Ectodermal cell (in vitro differentiated cells): ENCODE results near the gene SEC14L6.

Experiments used
- H3K27ac ChIP-seq: 2 replicates; pipeline ENCODE4 v1.7.0; 2013; ENCODE audit warnings: mild to moderate bottlenecking, low read depth, low read length; ENCODE audit not compliant: insufficient read depth, poor library complexity, severe bottlenecking
- H3K27me3 ChIP-seq: 2 replicates; pipeline ENCODE4 v1.7.0; 2013; ENCODE audit warnings: mild to moderate bottlenecking, low read length; ENCODE audit not compliant: insufficient read depth, control insufficient read depth, poor library complexity, severe bottlenecking
- H3K36me3 ChIP-seq: one replicate; pipeline ENCODE4 v1.7.0; 2013; ENCODE audit warnings: low read length; ENCODE audit not compliant: control insufficient read depth, insufficient read depth
- H3K4me1 ChIP-seq: one replicate; pipeline ENCODE4 v1.7.0; 2013; ENCODE audit warnings: low read length; ENCODE audit not compliant: control insufficient read depth, insufficient read depth
- H3K4me3 ChIP-seq: 2 replicates; pipeline ENCODE4 v1.7.0; 2013; ENCODE audit warnings: low read depth, low read length, control low read depth; ENCODE audit not compliant: insufficient read depth
- H3K9me3 ChIP-seq: 2 replicates; pipeline ENCODE4 v1.7.0; 2013; ENCODE audit warnings: mild to moderate bottlenecking, low read length, moderate library complexity; ENCODE audit not compliant: control insufficient read depth
- WGBS, 2 experiments: methylation state at CpG; one replicate each; pipeline ENCODE4 v1.1.7; 2013; ENCODE audit warnings: missing lambda C conversion rate in 2 of 2; 5-methylcytosine and 5-hydroxymethylcytosine counted together

SEC14L6 gene

DNA sequence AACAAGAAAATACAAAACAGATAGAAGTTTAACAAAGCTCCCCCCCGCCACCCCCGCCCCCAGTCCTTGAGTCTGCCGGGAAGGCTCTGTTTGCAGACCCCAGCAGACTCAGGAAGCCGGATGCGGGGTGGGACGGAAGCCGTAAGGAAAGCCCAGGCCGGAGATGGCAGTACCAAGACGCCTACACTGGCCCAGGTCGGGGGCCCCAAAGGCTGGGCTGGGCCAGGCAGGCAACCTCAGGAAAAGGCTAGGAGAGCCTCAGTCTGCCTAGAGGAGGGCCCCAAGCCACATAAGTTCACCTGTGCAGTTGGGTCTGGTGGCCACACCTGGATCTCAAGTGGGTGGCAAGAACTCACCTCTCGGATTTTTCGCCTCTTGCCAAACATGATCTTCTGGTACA is 31.9 kb upstream of the SEC14L6 start:
- Histone ChIP-seq H3K27ac (no peak overlapping the region), H3K4me1 (peaks cover 11% of the 10 kb centered on the region), H3K4me3 (no peak overlapping the region), H3K27me3 (no peaks in the 10 kb centered on the region), H3K9me3 (no peaks in the 10 kb centered on the region), H3K36me3 (peaks cover 37% of the 10 kb centered on the region)
- WGBS, 2 experiments = 95 to 97% methylated on average over 12 of the region's 12 CpGs

DNA sequence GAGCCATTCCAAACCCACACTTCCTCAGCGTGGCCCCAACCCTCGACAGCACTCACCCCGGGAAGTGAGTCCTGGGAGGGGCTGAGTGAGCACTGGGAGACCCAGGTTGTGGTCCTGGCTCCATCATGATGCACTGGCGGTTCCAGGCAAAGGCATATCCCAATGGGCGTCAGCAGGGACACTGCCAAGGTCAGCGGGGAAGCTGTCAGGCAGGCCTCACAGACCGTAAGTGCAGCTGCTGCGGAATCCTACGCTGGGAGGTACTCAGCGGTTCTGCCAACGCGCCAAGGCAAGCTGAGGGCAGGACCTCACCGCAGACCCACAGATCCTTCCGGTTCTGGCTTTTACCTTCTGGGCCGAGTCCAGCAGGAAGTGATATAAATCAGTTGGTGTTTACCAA is 29.3 kb upstream of the SEC14L6 start:
- H3K27me3 ChIP-seq = no peaks in the 10 kb centered on the region
- no peak overlapping the region for H3K27ac ChIP-seq
- H3K36me3 ChIP-seq = peaks cover 24% of the 10 kb centered on the region
- WGBS, 2 experiments = 94% methylated on average over 15 of the region's 15 CpGs
- peaks cover 13% of the 10 kb centered on the region for H3K4me1 ChIP-seq
- H3K4me3 ChIP-seq = no peak overlapping the region
- H3K9me3 ChIP-seq = no peaks in the 10 kb centered on the region

DNA sequence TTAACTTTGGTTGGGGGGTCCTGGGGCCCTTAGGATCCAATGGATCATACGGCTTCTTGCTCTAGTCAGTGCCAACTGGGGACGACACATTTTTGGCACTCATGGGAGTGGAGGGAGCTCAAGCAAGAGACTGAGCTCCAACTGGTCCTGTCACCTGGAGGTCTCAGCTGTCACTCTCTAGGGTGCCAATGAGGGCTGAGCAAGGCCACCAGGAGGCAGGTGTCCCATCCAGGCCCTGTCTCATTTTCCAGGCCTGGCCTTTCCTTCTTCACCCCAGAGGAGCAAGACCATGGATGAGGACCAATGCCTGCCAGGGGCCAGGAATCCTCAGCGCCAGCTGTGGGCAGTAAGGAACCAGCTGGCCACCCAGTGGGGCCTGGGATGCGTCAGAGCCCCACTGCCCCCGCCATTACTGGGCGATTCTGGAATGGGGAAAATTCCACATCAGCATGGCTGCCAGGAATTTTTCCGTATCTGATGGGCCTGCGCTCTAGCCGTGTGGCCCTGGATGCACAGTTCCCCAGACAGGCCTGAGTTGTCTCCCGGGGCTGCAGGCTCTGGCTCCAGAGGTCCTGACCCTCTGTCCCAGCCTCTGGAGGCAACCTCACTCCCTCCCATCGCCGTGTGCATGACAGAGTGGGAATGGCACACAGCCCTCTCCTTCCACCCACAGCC is 28.6 kb upstream of the SEC14L6 start:
- peak overlapping the region; percentile 35 for H3K4me3 ChIP-seq
- 86 to 87% methylated on average over 12 of the region's 12 CpGs for WGBS, 2 experiments
- H3K4me1 ChIP-seq = peaks cover 13% of the 10 kb centered on the region
- H3K27ac ChIP-seq = no peak overlapping the region
- H3K27me3 ChIP-seq = no peaks in the 10 kb centered on the region
- no peaks in the 10 kb centered on the region for H3K9me3 ChIP-seq
- peaks cover 18% of the 10 kb centered on the region for H3K36me3 ChIP-seq

DNA sequence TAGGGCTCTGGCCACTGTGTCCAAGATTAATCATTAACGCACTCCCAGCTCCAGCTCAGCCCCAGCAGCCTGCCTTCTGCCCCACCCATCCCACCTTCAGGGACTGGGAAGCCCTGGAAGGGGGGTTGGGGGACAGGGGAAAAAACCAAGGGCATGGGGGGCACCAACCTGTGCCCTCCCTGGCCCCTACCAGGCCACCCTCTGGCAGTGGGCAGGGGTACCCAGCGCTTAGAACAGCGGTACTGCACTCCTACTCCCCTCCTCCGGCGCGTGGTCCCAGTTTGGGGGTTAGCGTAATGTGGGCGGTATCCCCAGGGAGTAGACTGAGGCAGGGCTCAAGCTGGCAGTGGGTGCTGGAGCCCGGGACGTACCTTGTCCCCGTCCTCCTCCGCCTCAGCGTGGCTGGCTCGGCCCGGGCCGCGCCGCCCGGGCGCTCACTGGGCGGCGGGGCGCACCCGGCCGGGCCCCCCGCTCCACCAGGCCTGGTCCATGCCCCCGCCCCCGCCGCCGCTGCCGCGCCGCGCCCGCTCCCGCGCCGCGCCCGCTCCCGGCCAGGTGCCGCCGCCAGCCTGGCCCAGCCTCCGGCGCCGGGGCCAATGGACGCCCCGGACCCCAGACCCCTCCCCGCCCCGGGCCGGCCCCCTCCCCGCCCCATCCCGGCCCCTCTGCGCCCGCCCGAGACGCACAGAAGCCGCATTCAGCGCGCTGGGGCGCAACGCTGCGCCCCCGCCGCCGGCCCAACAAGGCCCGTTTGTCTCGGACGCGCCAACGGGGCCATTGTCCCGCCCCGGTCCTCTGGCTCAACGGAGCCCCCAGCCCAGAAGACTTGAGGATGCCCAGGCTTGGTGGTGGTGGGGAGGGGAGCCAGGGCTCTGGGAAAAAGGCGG is 27.8 kb upstream of the SEC14L6 start, which contains the start of gene GAL3ST1:
TSS of gene GAL3ST1 (minus strand) at position 571 of the 887 bp plus-strand sequence. CDS start 17,273 bp downstream, outside the sequence.
- no peaks in the 10 kb centered on the region for H3K27me3 ChIP-seq
- peaks cover 13% of the 10 kb centered on the region for H3K4me1 ChIP-seq
- H3K36me3 ChIP-seq = peaks cover 18% of the 10 kb centered on the region
- WGBS, 2 experiments = 2% methylated on average over 74 to 75 of the region's 75 CpGs
- H3K4me3 ChIP-seq = peak within 1 kb of the TSS; percentile 46
- no peak within 1 kb of the TSS for H3K27ac ChIP-seq
- no peaks in the 10 kb centered on the region for H3K9me3 ChIP-seq

DNA sequence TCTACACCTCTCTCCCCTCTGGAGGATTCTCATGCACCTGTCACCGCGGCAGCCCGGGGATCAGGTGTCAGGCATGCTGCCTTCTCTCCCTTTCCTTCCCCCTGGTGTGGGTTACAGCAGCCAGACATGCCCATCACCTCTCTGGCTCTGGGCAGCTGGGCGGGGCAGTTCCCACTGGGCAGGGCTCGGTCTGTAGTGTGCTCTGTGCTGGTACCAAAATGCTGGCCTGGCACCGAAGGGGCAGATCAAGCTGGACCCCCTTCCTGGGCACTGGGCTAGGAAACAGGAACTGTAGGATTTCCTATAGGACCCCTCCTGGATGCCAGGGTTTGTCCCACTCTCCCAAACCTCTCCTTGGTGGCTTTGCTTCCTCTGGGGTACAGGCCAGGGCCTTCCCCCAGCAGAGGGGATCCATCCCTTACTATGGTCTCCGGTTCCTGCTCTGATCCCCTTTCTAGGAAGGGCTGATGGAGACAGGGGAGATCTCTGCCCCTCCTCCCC is 27.1 kb upstream of the SEC14L6 start:
- Histone ChIP-seq H3K36me3 (peaks cover 13% of the 10 kb centered on the region), H3K9me3 (no peaks in the 10 kb centered on the region), H3K4me3 (peak overlapping the region; percentile 46), H3K4me1 (peaks cover 13% of the 10 kb centered on the region), H3K27me3 (no peaks in the 10 kb centered on the region), H3K27ac (no peak overlapping the region)
- 67 to 68% methylated on average over 7 of the region's 7 CpGs for WGBS, 2 experiments

DNA sequence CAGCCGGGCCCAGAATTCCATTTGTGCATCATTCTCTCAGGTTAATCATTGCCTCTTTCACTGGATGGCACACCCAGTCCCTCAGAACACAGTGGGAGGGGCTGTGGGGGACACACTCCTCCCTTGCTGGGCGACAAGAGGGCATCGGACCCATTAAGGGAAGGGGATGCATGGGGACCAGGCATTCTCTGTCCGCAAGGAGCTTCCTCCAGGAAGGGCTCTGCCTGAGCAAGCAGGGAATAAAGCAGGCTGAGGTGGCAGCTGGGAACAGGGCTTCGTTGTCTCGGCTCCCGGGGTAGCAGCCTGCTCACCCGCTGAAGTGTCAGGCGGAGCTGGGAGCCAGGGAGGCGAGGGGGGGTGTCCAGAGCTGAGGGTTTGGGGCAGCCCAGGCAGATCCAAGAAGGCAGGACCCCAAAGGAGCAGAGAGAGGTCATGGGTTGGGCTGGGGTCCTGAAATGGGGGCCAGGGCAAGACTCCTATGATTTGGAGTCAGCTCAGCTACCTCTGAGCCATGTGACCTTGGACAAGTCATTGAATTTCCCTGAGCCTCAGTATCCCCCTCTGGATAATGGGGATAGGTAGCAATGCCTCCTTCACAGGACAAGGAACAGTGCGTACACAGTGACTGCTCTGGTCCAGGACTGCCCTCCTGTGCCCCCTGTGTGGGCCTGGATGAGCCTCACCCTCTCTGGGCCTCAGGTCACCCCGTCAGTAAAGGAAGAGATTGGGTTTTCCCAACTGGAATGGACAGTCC is 26.5 kb upstream of the SEC14L6 start:
- Histone ChIP-seq H3K27ac (no peak overlapping the region), H3K9me3 (no peaks in the 10 kb centered on the region), H3K4me3 (no peak overlapping the region), H3K36me3 (peaks cover 10% of the 10 kb centered on the region), H3K4me1 (peaks cover 13% of the 10 kb centered on the region), H3K27me3 (no peaks in the 10 kb centered on the region)
- 80 to 82% methylated on average over 12 of the region's 12 CpGs for WGBS, 2 experiments

DNA sequence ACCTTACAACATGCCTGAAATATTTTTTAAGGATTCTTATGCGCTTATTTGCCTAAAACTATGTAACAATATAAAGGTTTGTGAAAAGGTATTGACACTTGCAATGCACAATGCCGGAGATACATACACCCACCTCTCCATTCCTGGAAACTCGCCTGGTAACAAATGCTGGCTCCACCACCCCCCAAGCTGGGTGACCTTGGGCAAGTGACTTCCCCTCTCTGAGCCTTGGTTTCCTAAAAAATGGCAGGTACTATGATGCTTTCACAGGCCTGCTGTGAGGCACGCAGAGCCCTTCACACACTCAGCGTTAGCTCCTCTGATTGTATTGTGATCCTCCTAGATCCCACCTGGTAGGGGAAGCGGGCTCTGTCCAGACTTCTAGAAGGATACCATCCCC is 25.7 kb upstream of the SEC14L6 start:
- Histone ChIP-seq H3K4me1 (peaks cover 13% of the 10 kb centered on the region), H3K36me3 (peaks cover 10% of the 10 kb centered on the region), H3K27me3 (no peaks in the 10 kb centered on the region), H3K27ac (no peak overlapping the region), H3K4me3 (no peak overlapping the region), H3K9me3 (no peaks in the 10 kb centered on the region)
- WGBS, 2 experiments = 89 to 95% methylated on average over 5 to 6 of the region's 6 CpGs

DNA sequence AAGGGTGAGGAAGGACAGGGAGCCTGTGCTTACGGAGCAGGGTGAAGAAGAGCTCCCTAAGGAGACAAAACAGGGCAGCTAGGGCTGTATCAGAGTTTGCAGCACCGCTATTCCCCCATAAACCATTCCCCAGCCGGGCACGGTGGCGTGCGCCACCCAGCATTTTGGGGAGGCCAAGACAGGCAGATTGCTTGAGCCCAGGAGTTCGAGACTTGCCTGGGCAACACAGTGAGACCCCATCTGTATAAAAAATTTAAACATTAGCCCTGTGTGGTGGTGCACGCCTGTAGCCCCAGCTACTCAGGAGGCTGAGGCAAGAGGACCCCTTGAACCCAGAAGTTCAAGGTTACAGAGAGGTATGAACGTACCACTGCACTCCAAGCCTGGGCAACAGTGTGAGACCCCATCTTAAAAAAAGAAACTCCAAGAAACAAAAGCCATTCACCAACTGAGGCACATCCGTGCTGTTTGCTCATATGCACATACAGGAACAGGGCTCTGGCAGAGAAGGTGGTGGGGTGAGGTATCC is 23.2 kb upstream of the SEC14L6 start:
- peaks cover 7% of the 10 kb centered on the region for H3K4me1 ChIP-seq
- no peak overlapping the region for H3K4me3 ChIP-seq
- no peak overlapping the region for H3K27ac ChIP-seq
- H3K9me3 ChIP-seq = no peaks in the 10 kb centered on the region
- H3K27me3 ChIP-seq = no peaks in the 10 kb centered on the region
- WGBS, 2 experiments = 93% methylated on average over 10 of the region's 10 CpGs
- H3K36me3 ChIP-seq = no peaks in the 10 kb centered on the region

DNA sequence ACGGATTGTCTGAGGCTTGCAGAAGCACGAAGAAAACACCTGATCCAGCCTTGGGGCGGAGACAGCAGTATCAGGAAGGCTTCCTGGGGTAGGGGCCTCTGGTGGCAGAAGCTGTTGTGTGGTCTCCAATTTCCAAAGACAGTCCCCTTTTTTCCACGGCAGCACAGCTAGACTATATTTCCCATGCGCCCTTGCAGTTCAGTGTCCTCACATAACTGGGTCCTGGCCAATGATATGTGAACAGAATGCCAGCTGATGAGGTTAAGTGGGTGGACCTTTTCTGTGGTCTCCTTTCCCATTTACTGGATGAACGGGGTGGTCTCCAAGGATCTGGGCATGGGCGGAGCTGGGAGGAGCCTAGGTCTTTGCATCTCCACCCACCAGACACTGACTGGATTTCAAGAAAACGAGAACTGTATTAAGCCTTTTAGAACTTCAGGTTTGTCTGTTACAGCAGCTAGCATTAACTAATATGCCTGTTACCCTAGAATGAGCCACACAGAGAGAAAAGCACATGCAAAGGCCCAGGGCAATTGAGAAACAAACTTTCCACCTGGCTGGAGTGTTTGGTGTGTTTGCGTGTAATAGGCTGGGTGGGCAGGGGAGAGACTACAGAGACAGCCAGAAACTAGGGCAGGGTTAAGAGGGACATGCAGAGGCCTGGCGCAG is 21.7 kb upstream of the SEC14L6 start:
- Histone ChIP-seq H3K9me3 (no peaks in the 10 kb centered on the region), H3K36me3 (no peaks in the 10 kb centered on the region), H3K4me1 (peaks cover under 1% of the 10 kb centered on the region), H3K4me3 (no peak overlapping the region), H3K27me3 (no peaks in the 10 kb centered on the region), H3K27ac (no peak overlapping the region)
- 73 to 82% methylated on average over 10 of the region's 10 CpGs for WGBS, 2 experiments
